ENCODE data around the gene ECHDC3.

DNA sequence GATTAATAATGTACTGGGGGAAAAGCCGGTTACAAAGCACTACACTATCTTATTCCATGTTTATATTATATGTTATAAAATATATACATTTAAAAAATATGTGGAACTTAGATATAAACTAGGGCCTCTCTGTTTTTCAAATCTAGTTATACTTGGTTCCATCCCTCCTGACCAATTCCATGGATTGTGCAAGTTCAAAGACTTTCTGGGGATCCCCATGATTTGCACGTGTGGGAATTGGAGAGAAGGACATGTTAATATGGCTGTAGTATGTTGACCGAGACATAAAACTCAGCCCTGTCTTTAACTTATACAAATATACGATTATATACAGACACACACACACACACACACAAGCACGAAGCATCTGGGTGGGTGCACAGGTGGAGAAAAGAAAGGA, 18.8 kb upstream of the ECHDC3 start:
- TF ChIP-seq POLR2AphosphoS5 (IDR thresholded peaks at IDR 0.05; ENCODE audit: low read depth, low read length) (no peak), CHD2 (IDR thresholded peaks at IDR 0.05; ENCODE audit: low read depth, low read length) (no peak), FOXO1 (CRISPR knock-in tag; IDR thresholded peaks at IDR 0.05) (no peak), TBL1XR1 (IDR thresholded peaks at IDR 0.05; ENCODE audit: borderline replicate concordance, low read length, partially characterized antibody) (no peak), RAD21 (CRISPR knock-in tag; IDR thresholded peaks at IDR 0.05) (no peak)
- TF ChIP-seq, protein P1, sequence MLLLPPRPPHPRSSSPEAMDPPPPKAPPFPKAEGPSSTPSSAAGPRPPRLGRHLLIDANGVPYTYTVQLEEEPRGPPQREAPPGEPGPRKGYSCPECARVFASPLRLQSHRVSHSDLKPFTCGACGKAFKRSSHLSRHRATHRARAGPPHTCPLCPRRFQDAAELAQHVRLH (CRISPR knock-in tag; IDR thresholded peaks at IDR 0.05; ENCODE audit: borderline replicate concordance, low read depth), result no peak

Measured in HepG2 (cell line).